Activated CD4-positive, CD25-positive, alpha-beta regulatory T cell treated with anti-CD3 and anti-CD28 coated beads, Interleukin-2, amount 50 U/mL, for 72 hours (primary cell): ENCODE measurements around the gene PPP3CA.

Experiments used
- DNase-seq: peaks from one replicate; pipeline ENCODE4 v3.0.0; 2021

Gene PPP3CA

DNA sequence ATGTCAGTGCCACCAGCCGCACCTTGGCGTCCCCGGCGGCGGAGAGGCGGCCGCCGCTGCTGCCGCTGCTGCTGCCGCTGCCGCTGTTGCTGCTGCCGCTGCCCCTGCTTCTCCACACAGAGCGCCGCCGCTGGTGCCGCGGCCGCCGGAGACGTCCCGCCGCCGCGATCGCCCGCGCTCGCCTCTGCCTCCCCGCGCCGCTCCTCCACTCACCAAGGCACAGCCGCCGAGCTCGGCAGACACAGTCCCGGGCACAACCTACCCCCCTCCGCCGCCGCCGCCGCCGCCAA, at the start of gene PPP3CA:
PPP3CA (minus strand) TSS at position 260 of the 290 bp plus-strand sequence.
- no peak for DNase-seq

DNA sequence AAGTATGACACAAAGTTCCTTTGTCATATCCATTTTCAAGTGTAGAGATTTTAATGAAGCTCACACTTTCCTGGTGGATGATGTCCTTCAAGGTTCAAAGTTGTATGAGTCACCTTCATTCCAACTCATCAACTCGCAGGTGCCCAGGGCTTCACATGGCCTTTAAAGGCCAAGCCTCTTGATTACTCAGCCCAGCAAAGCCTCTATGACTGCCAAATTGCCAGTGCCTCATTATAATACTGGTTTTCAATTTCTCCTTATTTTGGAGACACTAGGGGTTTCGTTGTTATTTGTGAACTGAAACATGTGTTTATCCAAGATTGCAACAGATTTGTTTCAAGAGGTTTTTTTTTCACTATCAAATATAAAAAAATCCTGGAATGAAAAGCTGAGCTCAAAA, 45.9 kb upstream of the PPP3CA start:
- no peak for DNase-seq

DNA sequence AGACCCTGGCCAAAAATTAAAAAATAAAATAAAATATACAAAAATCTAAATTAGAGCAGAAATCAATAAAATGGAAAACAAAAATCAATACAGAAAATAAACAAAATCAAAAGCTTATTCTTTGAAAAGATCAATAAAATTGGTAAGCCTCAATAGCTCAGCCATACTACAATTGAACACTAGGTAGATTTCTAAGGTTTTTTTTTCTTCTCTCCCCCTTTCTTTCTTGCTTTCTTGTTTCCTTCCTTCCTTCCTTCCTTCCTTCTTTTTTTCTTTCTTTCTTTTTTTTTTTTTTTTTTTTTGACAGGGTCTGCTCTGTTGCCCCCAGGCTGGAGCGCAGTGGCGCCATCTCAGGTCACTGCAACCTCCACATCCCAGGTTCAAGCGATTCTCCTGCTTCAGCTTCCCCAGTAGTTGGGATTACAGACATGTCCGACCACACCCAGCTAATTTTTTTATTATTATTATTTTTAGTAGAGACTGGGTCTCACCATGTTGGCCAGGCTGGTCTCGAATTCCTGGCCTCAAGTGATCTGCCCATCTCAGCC, 23.4 kb upstream of the PPP3CA start:
- DNase-seq: no peak

DNA sequence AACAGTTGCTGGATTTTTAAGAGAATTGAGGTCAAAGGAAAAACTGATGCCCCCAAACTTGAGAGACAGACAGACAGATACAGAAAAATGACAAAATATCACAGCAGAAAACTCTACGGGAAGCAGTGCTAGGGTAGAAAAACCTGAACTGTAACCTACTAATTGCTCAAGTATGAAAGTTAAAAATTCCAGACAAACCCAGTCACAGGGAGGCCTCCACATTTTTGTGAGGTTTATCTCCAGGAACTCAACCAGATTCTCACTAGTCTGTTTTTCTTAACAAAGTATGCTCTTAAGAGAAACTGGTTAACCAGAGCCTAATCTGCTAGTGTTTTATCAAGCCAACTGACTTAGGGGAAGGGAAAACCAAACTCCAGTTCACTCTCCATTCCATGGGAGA, 19.9 kb upstream of the PPP3CA start:
- DNase-seq: no peak

DNA sequence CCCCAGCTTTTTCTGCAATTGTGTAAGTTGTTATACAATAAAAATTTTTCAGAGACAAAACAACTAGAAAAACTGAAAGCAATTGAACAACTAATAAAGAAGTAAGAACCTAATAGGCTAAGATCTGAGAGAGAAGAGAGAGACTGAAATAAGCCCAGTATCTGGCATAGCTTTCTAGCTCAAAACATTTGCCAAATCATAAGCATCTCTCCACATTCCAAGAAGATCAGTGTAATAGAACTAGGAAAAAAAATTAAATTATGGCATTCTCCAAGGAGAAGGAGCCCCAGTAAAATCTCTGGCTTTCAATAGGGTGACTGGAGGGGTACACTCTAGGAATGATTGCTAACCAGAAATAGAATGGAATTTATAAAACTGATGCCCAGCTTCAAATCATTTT, 19.0 kb upstream of the PPP3CA start:
- DNase-seq: no peak

DNA sequence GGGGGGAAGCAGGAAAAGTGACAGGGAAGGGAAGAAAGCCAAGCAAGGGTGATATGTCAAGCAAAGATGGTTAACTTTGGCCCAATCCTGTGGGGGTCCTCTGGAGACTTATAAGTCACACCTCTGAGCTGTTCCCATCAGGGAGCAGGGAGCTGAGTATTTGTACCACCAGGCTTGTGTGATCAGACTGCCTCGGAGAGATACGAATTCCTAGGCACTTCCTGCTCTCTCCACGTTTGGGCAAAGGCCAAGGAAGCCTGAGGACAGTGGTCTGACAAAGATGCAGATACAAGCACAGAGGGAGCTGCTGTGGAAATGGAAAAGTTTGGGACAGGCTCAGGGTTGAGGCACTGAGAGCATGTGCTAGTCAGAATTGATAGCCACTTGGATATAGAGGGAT, 10.4 kb upstream of the PPP3CA start:
- no peak for DNase-seq

DNA sequence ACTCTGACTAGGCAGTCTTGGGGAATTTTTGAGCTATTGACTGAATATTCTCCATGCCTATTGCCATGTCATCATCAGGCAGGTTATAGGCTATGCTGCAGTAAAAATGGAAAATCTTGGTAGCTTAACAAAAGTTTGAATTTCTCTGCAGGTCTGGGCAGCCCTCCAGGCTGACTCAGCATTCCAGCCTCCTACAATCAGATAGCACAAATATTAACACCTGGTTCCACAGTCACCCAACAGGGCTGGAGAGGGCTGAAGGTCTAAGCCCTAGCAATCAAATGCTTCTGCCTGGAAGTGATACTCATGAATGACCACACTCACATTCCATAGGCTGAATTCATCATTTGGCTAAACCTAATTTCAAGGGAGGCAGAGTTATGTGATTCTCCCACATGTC, 9.6 kb upstream of the PPP3CA start:
- DNase-seq: no peak

DNA sequence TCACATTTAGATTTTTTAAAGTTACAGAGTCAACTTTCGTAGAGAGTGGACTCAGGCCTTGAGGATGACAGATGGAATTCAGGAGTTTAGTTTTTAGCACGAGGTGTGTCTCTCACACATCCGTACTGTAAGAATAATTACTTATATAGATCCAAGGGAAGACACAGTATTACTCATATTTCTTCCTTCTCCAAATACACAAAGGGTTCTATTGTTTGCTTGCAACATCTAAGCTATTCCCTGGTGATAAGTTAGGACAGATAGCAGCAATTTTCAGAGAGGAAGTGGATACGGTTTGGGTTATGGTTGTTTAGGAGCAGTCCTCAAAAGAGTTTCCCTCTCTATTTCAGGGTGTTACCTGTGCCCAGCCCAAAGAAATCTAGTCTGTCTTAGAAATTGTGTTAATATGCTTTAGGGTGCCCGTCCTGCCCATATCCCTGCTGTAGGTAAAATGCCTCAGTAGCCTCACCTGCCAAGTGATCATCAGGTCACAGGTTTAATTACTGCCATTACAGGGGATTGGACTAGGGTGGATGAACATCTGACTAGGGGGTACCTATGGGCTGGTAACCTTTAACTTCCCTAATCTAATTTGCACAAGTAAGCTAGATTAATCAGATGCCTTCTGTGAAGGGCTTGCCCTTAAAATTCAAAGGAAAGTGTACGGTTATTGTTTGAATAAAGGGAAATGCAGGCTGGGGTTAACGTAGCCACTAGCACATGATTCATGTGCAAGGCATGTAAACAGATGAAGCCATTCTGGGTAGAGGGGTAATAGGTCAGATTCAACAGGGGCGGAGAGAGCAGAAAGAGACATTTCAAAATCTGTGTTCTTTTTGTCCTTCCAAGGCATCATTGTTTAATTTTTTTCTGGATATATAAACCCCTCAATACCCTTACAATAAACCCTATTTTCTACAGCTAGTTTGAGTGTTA, 8.7 kb upstream of the PPP3CA start:
- DNase-seq: no peak

DNA sequence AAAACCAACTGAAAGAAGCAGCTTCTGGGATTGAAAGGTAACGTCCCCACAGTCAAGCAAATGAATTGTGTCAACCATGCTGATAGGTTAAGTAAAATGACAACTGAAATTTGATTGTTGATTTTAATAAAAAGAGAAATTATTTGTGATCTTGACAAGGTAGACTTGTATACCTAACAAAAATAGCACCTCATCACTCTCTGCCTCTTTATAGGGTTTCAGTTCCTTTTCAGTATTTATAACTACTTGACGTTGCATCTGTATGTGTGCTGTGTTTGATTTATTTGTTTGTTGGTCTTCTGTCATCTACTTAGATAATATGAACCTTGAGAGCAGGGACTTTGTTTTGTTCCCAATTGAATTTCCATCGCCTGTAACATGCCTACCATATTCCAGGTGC, 7.9 kb upstream of the PPP3CA start:
- no peak for DNase-seq

DNA sequence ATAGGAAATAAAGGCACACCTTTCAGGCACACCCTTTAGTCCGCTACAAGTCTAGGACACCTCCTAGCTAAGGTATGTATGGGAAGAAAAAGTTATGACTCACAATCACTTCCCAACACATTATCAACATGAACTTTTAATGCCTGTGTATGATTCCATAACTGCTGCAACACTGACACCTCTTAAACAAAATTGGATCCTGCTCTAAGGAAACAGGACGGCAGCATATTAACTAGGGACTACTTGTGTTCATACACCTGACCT, 2.4 kb upstream of the PPP3CA start:
- no peak for DNase-seq

DNA sequence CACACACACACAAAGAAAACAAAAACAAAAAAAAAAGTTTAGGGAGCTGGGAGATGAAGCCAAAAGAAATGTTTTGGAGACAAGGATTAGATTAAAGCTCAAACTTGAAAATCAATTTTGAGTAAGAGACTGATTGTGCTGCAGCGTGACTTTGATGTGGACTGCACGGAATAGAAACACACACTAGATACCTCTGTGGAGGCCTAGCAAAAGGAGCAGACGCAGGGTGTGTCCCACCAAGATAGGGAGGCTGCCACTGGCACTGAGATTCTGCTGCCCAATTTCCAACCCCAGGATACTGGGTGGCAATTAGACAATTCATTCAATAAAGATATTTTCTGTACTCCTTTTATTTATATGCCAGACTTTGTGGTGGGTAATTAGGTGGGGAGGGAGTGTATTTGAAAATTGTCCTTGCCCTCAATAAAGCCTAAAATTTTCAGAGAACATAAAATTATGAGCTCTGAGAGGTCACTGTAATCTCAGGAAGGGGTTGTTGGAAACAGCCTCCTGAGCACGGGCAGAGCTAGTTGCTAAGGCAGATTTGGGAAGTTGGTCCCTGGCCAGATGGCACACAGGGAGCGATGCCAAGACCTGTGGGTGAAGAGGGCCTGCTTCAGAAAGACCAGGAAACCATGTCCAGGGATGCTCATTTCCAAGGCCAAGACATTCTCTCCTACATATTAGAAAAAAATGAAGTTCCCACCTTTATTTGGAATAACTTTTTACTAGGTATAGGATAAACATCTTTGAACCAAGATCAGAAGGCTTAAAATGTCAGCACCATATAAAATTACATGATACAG, 1.9 kb upstream of the PPP3CA start:
- DNase-seq: no peak

DNA sequence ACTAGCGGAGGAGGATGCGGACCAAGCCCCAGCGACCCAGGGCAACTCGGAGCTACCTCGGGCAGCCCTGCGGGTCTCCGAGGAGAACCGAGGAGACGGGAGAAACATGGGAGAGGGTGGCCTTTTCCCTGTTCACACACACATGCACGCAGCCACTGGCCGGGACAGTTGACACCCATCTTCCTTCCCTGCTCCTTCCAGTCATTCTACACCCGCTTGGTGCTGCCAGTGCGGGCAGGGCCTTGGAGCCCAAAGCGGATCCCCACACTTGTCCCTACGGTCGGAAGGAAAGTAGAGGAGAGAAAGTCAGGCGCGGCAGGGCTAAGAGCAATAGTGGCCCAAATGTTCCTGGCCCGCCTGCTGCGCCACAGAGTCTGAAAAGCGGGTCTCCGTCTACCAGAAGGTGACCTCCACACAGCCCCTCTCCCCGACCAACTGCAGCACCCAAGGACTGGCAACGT, 1.1 kb upstream of the PPP3CA start:
- no peak for DNase-seq

DNA sequence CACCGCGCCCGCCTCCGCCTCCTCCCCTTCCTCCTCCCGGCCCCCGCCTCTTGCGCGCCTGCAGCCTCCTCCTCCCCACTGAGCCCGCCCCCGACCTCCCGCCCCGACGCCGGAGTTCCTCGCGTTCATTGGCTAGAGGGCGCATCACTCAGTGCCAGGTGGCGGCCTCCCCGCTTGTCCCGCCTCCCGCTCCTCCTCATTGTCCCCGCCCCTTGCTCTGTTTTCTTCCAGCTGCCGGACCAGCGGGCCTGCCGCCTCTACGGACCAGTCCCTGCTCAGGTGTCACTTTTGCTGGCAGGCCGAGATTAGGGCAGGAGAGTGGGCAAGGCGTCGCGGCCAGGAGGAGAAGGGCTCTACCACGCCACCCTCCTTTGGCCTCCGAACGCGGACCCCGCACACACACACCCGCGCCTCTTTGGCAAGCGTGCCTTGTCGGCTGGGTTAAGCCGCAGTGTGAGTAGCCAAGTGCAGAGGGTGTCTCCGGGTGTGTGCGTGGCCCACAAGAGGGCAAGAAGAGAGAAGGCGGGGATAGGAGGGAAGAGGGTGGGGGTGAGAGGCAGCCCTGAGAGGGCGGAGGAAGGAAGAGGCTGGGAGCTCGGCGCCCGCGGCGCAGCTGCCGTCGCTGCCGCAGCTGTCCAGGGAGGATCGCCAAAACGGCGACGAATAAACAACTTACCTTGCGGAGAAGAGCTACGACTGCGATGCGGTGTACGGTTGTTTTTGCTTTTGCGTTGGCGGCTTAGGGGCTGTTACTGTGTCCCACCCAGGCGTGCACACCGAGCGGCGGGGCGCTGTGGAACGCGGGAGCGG, 436 bp upstream of the PPP3CA start:
- DNase-seq: peak; percentile 99

DNA sequence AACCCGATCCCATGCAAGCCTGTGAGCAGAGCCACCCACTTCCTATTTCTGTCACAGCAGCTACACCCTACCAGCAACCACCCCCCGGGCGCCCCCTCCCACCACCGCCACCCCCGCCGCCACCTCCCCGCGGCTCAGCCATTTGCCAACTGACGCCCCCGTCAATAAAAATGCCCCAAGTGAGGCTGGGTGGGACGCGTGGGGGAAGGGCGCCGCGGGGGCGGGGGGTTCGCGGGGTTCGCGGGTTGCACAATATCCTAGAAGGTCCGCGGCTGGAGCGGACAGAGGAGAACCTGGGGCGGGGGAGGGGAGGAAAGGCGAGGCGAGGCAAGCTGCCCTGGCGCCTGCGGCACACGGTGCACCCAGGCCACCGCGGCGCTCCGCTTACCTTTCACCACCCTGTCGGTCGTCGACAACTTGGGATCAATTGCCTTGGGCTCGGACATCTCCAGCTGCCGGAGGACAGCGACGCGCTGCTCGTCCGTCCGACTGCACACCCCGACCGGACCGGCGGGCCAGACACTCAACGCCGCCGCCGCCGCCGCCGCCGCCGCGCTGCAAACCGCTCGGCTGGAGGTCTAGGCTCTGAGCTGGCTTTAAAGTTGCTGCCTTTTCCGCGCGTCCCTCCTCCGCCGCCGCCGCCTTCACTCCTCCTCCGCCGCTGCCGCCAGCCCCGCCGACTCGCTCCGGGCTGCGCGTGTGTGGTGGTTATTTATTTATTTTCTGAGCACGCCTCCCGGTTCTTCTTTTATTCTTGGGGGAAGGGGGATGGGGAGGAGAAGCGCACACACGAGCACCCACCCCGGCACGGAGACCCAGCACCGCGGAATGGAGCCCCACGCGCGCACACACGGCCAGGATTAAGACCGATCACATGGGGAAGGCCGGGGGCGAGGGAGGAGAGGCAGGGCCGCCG, 717 bp downstream of the PPP3CA start:
- DNase-seq: peak; percentile 32

DNA sequence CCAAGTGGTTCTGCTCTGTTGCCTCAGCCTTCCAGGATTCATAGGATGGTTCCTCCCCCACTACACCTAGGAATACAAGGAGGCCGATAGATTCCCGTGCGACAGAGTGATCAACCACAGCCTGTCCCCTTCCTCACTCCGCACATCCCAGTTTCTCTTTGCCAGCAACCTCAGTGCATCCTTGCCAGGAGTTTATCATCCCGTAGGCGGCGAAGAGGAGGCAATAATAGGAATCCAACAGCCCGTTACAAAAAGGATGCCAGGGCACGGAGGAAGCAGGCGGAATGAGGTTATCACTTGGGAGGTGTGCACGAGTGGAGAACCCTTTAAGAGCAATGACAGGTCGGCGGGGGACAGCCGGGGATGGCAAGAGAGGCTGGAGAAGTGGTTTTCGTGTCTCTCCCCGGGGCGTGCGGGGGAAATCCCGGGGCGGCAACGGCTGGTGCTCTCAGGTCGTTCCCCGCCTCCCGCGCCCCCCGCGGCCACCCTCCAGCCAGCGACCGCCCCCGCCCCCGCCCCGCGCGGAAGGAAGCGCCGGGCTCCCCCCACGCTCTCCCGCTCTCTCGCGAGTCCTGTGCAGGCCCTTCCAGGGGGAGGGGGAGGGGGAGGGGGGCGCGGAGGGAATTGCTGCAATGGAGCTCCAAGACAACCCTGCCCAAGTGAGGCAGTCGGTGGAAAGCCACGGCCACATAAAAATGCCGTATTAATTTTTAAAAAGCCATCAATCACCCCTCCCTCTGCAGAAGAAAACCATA, 1.6 kb downstream of the PPP3CA start:
- DNase-seq: peak; percentile 43

DNA sequence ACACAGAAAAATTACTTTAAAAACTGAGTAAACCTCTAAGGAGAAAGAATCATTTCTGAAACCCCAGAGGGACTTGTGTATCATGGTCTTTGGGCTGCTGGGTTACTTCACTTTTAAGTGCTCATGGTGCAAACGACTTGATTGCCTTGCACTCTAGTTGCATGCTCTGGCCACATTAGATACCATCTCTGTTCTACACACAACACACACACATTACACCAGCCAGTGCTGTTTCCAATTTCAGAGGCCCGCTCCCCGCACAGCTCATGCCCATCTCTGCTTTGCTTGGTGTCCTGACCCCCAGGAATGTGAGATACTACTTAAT, 2.1 kb downstream of the PPP3CA start:
- DNase-seq: no peak

DNA sequence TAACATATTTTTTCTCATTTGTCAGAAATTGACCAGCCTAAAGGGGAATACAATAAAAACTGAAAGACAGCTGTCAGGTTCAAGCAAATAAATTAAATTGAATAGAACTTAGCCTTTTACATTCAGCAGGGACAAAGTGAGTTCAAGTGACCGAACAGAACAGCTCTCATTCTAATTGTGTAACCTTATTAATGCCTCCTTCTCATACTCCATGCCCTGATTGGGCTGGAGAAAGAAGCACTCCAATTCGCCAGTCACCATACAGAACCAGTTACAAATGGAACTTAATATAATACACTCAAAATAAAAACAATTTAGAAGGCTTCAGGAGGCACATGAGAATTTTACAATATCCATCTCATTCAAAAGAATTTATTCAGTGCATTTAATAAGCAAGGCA, 8.0 kb downstream of the PPP3CA start:
- no peak for DNase-seq

DNA sequence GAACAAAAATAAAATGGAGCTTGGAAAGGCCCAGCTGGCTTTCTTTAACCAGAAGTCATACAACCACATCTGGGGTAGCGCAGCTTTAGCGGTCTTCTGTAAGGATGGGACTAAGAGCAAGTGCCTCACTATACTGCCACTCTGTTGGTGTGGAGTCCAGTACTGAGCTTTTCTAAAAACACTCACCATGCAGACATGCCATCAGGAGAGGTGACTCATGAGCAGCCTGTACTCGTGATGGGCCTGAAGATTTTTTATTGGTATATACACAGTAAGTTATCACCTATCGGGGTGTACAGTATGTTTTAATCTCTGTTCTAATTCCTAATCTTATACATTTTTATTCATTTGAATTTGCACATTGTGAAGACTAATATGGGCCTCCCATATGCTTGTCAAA, 9.6 kb downstream of the PPP3CA start:
- DNase-seq: no peak

DNA sequence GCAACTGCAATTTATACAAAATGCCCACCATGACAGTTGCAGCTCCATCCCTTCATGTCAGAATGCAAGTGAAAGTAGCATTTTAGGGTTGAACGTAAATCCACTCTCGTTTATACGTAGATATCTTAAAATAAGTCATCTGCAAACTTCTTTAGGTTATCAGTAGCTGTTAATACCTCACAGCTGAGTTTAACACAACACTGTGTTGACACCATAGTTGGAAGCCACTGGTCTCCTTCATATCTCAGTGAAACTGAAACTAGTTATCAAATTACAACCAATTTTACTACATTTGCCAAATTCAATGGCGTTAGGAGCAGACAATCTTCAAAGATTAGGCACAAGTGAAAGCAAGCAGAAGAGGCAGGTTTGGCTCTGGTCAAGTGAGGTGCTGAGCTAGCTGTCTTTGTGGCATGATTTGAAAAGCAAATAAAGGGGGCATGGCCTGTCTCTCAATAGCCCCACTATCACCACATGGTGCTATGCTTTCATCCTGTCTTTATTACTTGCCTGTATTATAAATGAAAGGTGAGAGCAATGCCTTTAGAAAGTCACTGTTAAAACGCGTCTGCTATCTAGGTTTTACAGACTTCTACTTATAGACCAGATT, 12.3 kb downstream of the PPP3CA start:
- DNase-seq: no peak

DNA sequence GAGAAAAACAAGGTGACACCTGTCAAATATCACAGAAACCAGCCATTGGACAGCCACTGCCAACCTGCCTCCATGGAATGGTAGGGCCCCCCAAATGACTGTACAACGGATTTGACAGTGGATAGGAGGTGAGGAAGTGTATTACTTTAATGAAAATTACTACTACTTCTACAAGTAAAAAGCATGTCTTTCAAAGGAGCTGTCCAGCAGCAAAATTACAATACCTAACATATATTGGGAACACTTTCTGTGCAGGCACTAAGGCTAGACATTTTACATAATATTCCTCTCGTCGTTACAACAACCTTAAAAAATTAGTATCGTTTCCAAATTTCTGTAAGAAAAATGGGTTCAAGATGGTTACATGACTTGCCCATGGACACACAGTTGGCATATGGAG, 14.9 kb downstream of the PPP3CA start:
- no peak for DNase-seq

DNA sequence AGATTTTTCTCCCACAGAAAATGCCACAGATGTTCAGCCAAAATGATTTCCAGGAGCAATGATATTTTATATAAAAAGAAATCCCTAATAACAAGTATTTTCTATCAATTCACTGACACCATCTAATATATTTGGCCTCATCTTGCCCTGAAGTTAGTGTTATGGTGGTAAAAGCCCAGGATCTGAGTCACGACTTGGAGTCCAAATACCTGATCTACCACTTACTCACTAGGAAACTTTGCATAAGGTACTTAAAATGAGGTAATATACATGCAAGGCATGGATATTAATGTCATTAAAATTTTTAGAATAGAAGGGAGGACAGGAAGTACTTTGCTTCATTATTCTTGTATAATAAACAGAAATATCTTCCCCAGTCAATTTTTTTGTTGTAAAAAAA, 16.3 kb downstream of the PPP3CA start:
- DNase-seq: no peak
